GM18517 (cell line): ENCODE results near the gene MAT2A.

Source experiments
- ATAC-seq: cut with Tn5 transposase; IDR thresholded peaks from one replicate; pipeline ENCODE4 v1.9.1; 2021; ENCODE audit warnings: mild to moderate bottlenecking, moderate library complexity; ENCODE audit not compliant: unreplicated experiment

The MAT2A gene

DNA sequence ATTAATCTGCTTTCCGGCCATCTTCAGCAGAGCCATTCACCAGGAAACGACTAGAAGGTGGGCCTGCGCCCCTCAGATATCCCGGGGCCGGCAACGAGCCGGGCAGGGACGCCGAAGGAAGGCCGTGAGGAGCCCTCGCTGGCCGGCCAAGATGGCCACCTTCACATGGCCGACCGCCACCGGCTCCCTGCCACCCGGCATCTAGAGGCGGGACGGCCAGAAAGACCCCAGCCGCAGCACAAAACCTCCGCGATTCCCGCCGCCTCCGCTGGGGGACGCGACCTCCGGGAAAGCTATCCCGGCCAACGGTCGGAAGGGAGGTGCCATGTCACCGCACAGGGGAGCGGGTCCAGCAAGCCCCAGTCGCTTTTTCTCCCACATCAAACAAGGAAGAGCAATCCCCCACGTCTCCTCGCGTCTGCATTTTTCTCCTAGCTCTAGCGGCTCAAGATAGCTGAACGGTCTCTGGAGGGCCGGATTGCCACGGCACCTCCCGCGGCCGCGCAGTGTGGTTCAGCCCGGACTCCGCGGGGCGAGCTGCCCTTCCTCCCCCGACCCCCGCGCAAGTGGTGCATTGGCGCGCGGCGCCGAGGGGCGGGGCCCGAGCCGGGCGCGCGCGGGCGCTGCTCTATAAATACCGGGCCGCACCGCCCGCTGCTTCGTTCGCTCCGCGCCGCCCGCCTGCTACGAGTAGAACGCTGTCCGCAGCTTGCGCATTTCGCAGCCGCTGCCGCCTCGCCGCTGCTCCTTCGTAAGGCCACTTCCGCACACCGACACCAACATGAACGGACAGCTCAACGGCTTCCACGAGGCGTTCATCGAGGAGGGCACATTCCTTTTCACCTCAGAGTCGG lies at the start of gene MAT2A:
MAT2A (plus strand) TSS at position 662 of the 854 bp plus-strand sequence; CDS start at position 782, 120 bp downstream.
- peak; percentile 70 for ATAC-seq

DNA sequence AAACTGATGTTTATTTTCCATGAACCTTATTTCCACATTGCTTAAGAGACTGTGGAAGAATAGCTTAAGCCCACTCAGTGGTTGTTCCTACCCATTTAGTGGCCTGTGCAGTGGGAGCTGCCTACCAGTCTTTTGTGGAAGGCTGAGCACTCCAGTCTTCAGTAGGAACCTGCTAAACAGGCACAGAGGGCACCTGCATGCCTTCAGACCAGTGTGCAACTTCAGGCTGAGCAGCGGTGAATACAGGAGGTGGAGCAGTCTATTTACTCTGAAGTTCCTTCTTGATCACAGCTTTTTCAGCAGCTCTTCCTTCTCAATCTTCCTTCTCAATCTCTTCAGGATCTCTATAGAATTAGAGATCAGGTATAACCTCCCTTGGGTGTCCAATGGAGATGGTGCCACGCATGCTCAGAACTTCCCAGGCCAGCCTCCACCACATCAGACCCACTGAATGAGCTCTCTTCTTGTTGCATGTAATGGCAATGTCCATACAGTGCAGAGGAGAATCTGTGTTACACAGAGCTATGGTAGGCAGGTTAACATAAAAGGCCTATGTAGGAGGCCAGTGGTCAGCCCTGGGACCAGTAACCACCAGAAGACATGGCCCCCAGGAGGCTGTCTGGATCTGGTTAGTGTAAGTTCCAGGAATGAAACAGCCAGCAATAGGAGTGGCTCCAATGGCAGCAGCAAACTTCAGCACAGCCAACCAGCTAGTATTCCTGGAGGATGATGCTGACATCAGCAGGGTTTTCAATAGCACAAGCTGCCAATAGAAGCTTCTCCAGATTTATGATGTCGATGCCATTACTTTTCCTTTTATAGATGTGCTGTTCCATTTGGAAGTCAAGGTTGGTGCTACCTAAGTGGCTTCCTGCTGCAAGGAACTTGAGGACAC lies 47.9 kb upstream of the MAT2A start:
- ATAC-seq, result no peak

DNA sequence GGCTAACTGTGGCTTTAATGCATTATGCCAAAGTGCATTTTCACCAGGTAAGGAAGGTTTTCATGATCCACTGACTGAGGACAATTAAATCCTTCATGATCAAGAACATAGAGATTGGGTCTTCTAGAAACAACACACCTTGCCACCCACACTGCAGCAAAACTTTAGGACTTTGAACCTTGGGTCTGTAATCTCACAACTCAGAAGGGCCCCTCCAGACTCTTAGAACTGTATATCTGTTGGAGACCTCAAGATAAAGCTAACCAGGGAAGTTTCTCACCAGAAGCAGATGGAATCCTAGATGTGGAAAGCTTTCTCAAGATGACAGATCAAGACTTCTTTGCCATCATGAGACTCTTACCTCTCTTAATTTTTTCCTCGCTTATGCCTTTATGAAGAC lies 42.5 kb upstream of the MAT2A start:
- ATAC-seq, result no peak

DNA sequence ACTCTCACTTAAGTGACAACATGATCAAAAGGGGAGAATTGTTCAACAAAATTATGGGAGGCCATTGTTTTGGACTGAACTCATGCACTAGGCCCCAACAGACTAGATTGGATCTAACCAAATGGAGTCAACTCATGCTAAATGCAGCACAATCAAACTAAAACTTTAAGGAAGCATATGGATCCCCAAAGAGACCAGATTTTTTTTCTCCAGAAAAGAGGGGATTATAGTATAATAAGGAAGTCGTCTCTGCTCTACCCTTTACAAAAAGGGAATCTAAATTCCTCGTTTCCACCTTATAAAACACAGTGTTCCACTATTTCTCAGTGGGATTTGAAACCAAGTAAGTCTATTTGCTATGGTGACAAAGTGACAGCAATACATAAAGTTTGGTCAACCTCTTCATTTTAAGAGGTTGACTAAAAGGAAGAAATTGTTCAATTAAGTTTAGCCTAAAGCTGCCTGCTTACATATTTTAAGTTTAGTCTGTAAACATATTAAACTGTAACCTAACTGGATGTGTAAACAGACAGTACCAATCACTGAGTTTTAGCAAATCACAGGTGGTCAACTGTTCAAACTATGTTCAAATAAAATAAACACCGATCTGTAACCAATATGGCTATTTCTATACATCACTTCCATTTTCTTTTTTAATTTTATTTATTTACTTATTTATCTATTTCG lies 40.9 kb upstream of the MAT2A start:
- no peak for ATAC-seq

DNA sequence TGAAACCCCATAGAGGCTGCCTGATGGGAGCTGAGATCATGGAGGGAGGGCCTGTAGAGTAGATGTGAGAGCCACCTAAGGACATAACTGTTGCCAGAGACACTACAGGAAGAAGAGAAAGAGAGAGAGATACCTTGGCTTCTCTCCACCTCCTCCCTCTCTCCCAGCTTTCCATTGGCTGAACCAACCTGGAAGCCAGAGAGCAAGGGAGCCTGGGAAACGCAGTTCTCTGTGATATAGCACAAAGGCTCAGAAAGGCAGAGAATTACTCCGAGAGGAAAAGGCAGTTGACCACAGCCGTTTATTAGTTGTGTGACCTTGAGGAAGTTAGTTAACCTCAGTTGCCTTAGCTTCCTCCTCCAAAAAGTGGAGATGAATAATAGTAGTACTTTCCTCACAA lies 37.7 kb upstream of the MAT2A start:
- ATAC-seq, result no peak

DNA sequence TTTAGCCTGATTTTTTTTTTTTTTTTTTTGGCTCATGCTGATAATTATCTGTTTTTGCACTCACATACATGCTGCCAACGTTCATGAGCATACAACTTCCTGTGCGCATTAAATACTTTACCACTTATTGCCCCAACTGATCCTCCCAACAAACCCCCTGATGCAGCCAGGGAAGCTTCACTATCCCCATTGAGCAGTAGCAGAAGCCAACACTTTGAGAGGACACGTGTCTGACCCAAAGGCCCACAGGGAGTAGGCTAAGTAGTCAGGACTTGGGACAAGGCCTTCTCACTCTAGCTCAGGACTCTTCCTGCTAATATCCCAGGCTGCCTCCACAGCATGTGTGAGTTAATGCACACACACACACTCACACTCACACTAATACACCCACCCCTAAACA lies 36.2 kb upstream of the MAT2A start:
- no peak for ATAC-seq

DNA sequence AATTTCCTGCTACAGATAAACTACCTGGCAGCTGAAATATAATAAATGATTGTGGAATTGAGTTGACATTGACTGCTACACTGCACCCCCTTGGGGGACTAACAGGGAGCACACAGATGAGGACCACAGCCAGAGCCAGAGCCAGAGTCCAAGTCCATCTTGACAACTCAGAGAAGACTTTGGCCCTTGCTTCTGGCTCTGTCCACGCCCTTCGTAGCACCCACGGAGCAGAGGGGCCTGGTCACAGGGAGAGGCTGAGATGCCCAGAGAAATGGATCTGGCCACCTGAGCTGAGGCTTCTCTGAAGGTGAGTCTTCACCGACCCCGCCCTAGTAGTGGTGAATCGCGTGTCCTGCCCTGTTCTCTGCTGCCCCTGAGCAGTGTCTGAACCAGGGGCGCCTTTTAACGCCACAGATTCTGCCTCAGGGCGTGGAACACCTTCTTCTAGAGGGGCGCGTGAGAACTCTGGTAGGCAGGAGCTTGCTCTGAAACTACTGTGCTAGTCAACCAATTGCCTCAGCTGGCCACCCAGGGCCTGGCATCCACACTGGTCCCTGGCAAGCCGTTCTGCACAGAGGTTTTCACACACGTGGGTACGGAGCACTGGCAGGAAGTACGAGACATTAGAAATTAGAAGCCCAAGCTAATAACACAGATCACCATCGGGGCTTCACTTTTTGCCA lies 35.7 kb upstream of the MAT2A start:
- no peak for ATAC-seq

DNA sequence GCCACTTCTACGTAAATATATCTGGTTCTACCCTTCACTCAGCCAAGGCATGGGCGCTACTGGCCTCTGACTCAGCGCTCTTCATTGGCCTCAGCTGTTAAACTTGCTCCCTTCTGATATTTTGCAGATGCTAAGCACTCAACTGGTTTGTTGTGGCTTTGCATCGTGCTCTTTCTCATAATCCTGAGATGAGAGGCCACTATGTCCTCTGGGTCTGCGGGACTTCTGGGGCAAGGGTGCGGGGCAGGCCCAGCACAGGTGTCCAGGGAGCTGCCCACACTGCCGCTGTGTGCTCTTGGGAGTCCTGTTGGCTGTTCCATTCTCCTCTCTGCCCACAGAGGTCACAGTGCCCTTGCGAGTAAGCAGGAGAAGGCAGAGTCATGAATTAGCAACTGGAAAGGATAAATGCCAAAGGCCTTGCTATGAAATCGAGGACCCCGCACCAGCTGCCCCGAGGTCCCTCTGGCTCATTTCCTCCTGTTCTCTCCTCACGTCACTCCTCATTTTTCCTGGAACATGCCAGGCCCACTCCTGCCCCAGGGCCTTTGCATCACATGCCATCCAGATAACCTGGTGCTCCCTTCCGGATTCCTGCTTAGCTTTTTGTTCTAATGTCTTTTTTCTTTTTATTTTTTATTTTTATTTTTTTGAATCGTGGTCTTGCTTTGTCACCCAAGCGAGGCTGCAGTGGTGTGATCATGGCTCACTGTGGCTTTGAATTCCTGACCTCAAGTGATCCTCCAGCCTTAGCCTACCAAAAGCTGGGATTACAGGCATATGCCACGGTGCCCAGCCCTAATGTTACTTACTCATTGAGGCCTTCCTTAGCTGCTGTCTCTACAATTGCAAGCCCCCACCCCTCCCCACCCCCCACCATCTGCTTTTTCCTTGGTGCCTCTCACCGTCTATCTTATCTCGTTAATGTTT lies 34.9 kb upstream of the MAT2A start:
- no peak for ATAC-seq

DNA sequence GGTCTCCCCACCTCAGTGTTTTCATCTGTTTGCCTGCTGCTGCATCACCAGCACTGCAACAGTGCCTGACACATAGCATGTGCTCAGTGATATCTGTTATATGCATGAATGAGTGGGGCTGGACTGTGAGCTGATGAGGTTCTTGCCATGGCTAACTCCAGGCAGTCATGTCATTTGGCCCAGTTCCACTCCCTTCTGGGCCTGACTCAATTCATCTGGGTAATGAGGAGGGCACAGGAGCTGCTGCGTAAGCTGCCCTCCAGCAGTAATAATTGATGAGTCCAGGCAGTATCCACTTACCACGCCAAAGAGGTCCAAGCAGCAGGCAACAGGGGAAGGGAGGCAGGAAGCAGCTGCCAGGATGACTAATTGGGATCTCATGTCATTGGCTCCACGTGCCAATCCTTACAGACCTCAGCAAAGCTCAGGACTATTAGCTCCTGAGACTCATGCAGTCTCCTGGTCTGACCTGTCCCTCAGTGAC lies 34.1 kb upstream of the MAT2A start:
- no peak for ATAC-seq

DNA sequence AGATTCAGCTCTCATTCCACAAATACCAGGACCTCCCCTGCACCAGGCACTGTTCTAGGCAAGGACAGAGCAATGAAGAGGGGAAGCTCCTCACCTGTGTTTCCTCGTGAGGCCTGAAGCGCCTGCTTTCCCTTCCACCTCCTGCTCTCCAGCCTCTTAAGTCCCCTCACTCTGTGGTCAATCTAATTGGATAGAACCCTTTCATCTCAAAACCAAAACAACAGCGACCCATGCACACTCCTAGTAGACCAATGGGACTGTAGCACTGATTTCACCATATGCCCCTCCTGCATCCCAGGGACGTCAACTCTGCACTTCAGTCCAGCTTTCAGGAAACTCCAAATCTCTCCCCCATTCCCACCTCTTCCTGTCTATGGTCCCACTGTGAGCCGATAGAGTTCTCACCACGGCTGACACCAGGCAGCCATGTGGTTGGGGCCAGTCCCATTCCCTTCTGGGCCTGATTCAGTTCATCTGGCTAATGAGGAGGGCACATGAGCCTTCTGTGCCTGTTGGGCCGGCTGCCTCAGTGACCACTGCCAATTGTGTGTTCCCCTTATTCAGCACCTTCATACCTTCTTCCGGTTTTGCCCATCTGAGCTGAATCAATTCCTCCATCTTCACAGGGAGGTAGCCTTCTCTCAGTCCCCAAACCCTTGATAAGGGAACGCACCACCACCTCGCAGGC lies 33.3 kb upstream of the MAT2A start:
- no peak for ATAC-seq

DNA sequence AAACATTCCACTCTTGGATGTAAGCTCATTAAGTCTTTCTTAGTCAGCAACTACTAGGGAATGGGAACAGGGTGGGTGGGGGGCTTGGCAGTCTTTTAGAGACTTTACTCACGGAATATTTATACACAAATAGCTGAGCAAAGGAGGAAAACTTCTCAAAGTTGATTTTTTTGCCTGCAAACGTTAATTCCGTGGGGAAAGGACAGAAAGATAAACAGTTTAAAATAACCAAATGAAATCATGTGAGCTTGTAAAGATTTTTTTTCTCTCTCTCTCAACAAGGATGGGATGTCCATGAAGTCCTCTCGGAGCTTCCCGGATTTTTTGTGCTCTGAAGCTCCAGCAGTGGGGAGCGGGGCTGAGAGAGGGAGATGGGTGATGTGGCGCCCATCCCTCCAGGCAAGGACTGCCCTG lies 32.2 kb upstream of the MAT2A start:
- no peak for ATAC-seq

DNA sequence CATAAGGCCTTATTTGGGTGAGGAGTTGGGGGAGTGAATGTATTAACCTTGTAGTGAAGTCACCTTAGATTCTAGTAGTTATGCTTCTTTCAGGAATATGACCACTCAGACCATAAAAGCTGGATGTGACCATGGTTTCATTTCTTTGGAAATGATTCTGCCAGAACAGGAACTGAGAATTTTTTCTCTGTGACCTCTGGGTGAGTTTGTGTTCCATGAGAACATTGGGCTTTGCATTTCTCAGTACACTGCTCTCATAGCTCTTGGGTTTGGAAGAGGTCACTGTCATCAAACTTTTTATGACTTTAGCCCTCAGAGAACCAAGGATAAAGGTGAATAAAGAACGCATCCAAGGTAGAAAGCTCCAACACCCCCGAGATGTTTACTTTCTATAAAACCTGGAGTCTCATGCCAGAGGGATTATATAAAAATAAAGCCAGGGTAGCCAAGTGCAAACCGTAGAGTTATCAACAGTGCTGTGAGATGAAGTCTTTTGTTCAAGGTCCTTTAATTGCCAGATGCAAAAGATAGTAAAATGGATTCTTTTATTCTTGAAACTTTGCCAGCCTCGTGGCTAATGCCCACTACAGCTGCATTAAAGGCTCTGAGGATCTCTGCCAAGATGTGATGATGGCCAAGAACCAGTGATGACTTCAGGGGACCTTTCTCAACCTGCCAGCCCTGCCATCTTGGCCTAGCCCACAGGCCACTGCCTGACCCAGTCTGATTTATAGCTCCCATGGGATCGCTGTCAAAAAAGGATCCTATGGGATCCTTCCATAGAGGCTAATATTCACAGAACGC lies 27.8 kb upstream of the MAT2A start:
- ATAC-seq, result no peak

DNA sequence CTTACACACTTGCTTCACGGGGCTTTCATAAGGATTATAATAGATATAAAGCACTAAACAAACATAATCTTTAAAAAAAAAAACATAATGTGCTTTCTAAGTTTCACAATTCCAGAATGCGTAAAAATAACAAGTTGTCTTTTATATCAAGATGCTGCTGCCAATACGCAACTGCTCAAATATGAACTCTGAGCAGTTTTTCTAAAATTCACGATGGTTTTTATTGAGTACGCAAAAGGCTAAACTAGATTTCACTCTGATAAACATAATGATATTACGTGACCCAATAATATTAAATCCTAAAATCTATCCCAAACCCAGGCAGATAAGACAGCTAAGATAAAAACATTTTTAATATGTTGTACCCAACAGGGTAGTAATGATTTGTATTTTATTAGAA lies 24.6 kb upstream of the MAT2A start:
- no peak for ATAC-seq

DNA sequence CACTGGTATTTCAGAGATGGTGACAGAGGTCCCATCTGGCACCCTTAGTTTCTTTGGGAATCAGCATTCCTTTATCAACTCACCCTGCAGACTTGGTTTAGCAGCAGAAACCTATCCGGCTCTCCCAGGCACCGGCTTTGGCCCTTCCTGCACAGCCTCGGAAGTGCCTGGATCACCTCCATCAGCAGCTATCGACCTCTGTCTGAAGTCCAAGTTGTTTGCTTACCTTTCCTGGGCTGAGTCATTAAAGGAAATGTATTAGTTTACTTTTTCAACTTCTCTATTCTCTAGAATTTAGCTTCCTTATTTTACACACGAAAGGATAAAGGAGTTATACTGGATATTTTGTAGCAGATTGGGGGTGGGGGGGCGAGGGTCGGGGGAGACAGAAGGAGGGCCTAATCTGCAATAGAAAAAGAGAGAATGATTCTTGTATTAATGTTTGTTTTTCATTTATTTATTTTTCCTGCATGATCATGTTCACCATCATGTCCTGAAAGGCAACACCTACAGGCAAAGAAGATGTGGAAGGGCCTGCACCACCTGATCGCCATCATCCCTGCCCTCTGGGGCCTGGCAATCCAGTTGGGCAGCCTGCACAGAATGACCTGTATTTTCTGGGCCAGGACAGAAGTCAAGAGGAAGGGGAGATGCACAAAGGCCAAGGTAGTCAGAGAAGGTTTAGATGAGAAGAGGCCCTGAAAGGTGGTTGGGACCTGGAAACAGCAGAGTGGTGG lies 22.1 kb upstream of the MAT2A start:
- ATAC-seq, result no peak

DNA sequence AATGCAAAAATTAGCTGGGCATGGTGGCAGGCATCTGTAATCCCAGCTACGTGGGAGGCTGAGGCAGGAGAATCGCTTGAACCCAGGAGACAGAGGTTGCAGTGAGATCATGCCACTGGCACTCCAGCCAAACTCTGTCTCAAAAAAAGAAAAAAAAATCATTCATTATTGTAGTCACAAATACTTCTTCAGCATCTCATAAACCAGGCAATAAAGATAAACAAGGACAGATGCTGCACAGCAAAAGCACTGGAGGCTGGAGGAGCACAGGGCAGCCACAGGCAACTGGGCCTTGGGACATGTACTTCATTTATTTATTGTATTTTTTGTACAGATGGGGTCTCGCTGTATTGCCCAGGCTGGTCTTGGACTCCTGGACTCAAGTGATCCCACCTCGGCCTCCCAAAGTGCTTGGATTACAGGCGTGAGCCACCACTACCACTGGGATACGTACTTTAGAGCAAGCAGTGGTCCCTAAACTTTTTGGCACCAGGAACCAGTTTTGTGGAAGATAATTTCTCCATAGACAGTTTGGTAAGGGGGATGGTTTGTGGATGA lies 16.8 kb upstream of the MAT2A start:
- no peak for ATAC-seq

DNA sequence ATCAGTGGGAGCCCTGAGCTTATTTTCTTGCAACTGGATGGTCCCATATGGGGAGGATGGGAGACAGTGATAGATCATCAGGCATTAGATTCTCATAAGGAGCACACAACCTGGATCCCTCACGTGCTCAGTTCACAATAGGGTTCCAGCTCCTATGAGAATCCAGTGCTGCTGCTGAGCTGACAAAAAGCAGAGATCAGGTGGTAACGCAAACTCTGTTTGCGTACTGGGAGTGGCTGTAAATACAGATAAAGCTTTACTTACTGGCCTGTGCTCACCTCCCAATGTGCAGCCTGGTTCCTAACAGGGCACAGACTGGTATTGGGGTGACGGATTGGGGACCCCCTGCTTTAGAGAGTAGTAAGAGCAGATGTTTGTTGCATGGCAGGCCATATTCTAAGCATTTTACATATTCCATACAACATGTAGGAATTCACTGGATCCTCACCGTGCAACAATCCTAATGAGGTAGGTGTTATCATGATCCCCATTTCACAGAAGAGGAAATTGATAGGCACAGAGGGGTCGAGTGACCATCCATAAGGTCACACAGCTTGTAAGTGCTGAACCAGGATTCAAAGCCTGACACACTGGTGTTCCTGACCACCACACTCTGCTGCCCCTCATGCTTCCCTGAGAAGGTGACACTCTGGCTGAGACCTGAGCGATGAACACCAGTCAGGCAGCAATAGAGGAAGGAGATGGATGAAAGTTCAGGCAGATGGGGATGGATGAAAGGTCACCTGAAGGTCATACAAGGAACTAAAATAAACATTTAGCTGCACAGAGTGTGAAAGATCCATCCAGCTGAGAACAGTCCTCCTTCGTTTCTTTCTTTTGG lies 15.7 kb upstream of the MAT2A start:
- no peak for ATAC-seq
